ENCODE data around the gene CHRNA1. TPM values are rescaled to one million over a fixed set of nuclear protein-coding genes. Genes with fewer than 3 reads are reported as not detected.

Gene CHRNA1
- total RNA-seq, 2 experiments from 2014 or later, result 0.17 to 0.19 TPM

GRCh38 chr2:174771631-174772471, 7.6 kb upstream of the CHRNA1 start:
- DNase-seq (peak in 10 of 14 experiments; percentile 17 to 64 (median 31)), ATAC-seq (ENCODE audit: poor library complexity) (peak; percentile 66)
- Mint-ChIP-seq H3K4me3 (no peak overlapping the region), H3K4me1 (ENCODE audit: low read depth) (peaks cover 26% of the 10 kb centered on the region), H3K27me3 (no peaks in the 10 kb centered on the region), H3K9me3 (no peaks in the 10 kb centered on the region), H3K36me3 (ENCODE audit: low read depth) (no peaks in the 10 kb centered on the region), H3K27ac (no peak overlapping the region)
- peaks cover 15% of the 10 kb centered on the region for H3K4me1 ChIP-seq (ENCODE audit: insufficient read depth, low read length)
- H3K27ac ChIP-seq (ENCODE audit: low read depth in 1 of 2, low read length in 2 of 2), result no peak overlapping the region
- H3K36me3 ChIP-seq (ENCODE audit: insufficient read depth, low read length), result no peaks in the 10 kb centered on the region
- peak; percentile 35 for TF ChIP-seq CTCF (IDR thresholded peaks at IDR 0.05)
- CTCF ChIA-PET, result interaction anchor here (0.6 to 1.9 kb wide), 7 partner anchors 17 to 218 kb away, joined by 3 to 9 read pairs (median 5); no protein-coding TSS in a partner anchor
- H3K4me3 ChIP-seq (ENCODE audit: low read length), result no peak overlapping the region
- intact Hi-C loops (cut with DNase I, micrococcal nuclease), result loop anchor here (5.0 to 10.0 kb wide), 3 partner anchors 135 to 233 kb away; partner anchors contain the start of gene CHN1 (in 1 of the 2)
- H3K9me3 ChIP-seq (ENCODE audit: control insufficient read depth in 1 of 2, insufficient read depth in 1 of 2, low read length in 2 of 2), result no peaks in the 10 kb centered on the region
- no peaks in the 10 kb centered on the region for H3K27me3 ChIP-seq (ENCODE audit: control insufficient read depth in 1 of 2, insufficient read depth in 2 of 2, low read length in 2 of 2)
- POLR2A ChIA-PET, result no interaction called here

- Mint-ChIP-seq H3K36me3 (ENCODE audit: low read depth) (no peaks in the 10 kb centered on the region), H3K9me3 (no peaks in the 10 kb centered on the region), H3K4me3 (no peak overlapping the region), H3K27me3 (no peaks in the 10 kb centered on the region), H3K27ac (no peak overlapping the region), H3K4me1 (ENCODE audit: low read depth) (peaks cover 20% of the 10 kb centered on the region)
- ATAC-seq (ENCODE audit: poor library complexity), result no peak
- no peaks in the 10 kb centered on the region for H3K9me3 ChIP-seq (ENCODE audit: control insufficient read depth in 1 of 2, insufficient read depth in 1 of 2, low read length in 2 of 2)
- ChIA-PET POLR2A (interaction anchor here (1.0 kb wide), 1 partner anchor 22 kb away, joined by 3 read pairs; no protein-coding TSS in a partner anchor), CTCF (interaction anchor here (0.6 to 1.9 kb wide), 7 partner anchors 17 to 219 kb away, joined by 3 to 9 read pairs (median 5); no protein-coding TSS in a partner anchor)
- intact Hi-C loops (cut with DNase I, micrococcal nuclease), result loop anchor here (5.0 to 10.0 kb wide), 3 partner anchors 136 to 234 kb away; partner anchors contain the start of gene CHN1 (in 1 of the 2)
- no peak for TF ChIP-seq CTCF (IDR thresholded peaks at IDR 0.05)
- no peak for DNase-seq
- H3K4me3 ChIP-seq (ENCODE audit: low read length), result no peak overlapping the region
- no peak overlapping the region for H3K27ac ChIP-seq (ENCODE audit: low read depth in 1 of 2, low read length in 2 of 2)
- no peaks in the 10 kb centered on the region for H3K36me3 ChIP-seq (ENCODE audit: insufficient read depth, low read length)
- no peaks in the 10 kb centered on the region for H3K27me3 ChIP-seq (ENCODE audit: control insufficient read depth in 1 of 2, insufficient read depth in 2 of 2, low read length in 2 of 2)
- H3K4me1 ChIP-seq (ENCODE audit: insufficient read depth, low read length), result peaks cover 8% of the 10 kb centered on the region
These were observed 6.9 kb upstream of the CHRNA1 start for GRCh38 chr2:174771136-174771535.

GRCh38 chr2:174768557-174768956, 4.3 kb upstream of the CHRNA1 start:
- H3K9me3 ChIP-seq (ENCODE audit: control insufficient read depth in 1 of 2, insufficient read depth in 1 of 2, low read length in 2 of 2), result no peaks in the 10 kb centered on the region
- no peaks in the 10 kb centered on the region for H3K27me3 ChIP-seq (ENCODE audit: control insufficient read depth in 1 of 2, insufficient read depth in 2 of 2, low read length in 2 of 2)
- Mint-ChIP-seq H3K36me3 (ENCODE audit: low read depth) (no peaks in the 10 kb centered on the region), H3K9me3 (no peaks in the 10 kb centered on the region), H3K4me1 (ENCODE audit: low read depth) (peaks cover 10% of the 10 kb centered on the region), H3K27me3 (no peaks in the 10 kb centered on the region), H3K27ac (no peak overlapping the region), H3K4me3 (no peak overlapping the region)
- no peak overlapping the region for H3K4me3 ChIP-seq (ENCODE audit: low read length)
- no peak for DNase-seq
- no peaks in the 10 kb centered on the region for H3K36me3 ChIP-seq (ENCODE audit: insufficient read depth, low read length)
- ChIA-PET CTCF (no interaction called here), POLR2A (interaction anchor here (0.6 kb wide), 1 partner anchor 153 kb away, joined by 3 read pairs; no protein-coding TSS in a partner anchor)
- ATAC-seq (ENCODE audit: poor library complexity), result no peak
- H3K4me1 ChIP-seq (ENCODE audit: insufficient read depth, low read length), result no peaks in the 10 kb centered on the region
- no peak overlapping the region for H3K27ac ChIP-seq (ENCODE audit: low read depth in 1 of 2, low read length in 2 of 2)
- intact Hi-C loops (cut with DNase I, micrococcal nuclease), result no loop called here
- TF ChIP-seq CTCF (IDR thresholded peaks at IDR 0.05), result no peak

All from CD4-positive, alpha-beta T cell (primary cell).